T-helper 1 cell treated with Interleukin-12 subunit alpha and Interleukin-12 subunit beta and Interleukin-4 antibody, amounts not matched to agents 30 μg/mL and 1 μg/mL, for 36 hours (primary cell): Measurements from ENCODE around the gene AFG1L.
"Not testable (repeated sequence)": the region's sequence is repeated elsewhere in the genome, so short reads cannot be mapped to it uniquely, and the experiment has no call there.

ENCODE experiments used
- H3K27ac Mint-ChIP-seq: one replicate; pipeline ENCODE4 v1.8.0; 2021; ENCODE audit warnings: mild to moderate bottlenecking, mixed read lengths
- H3K27me3 Mint-ChIP-seq: one replicate; pipeline ENCODE4 v1.8.0; 2021; ENCODE audit warnings: low read depth, mixed read lengths
- H3K36me3 Mint-ChIP-seq: one replicate; pipeline ENCODE4 v1.8.0; 2021; ENCODE audit warnings: low read depth, mixed read lengths
- H3K4me1 Mint-ChIP-seq: one replicate; pipeline ENCODE4 v1.8.0; 2021; ENCODE audit warnings: low read depth, mixed read lengths
- H3K4me3 Mint-ChIP-seq: one replicate; pipeline ENCODE4 v1.8.0; 2021; ENCODE audit warnings: mild to moderate bottlenecking, moderate library complexity, mixed read lengths
- H3K9me3 Mint-ChIP-seq: one replicate; pipeline ENCODE4 v1.8.0; 2021; ENCODE audit warnings: mixed read lengths

The AFG1L gene

DNA sequence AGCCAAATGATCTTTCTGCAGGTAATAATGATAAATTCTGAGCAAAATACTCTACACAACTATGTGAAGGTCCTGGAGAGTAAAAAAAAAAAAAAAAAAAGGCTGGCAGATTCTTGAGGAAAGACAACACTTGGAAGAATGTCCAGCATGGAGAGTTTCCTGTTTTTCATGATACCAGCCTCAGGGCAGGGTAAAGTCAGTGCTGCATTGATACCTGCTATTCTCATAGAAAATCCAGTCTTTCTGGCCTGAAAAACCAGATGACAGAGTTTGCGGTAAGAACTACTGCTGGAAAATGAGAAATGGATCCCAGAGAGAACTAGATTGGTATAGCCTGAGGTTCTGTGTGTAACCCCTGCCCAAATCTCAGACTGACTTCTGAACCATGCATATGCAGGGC, 89.1 kb downstream of the AFG1L start:
- no peak overlapping the region for H3K4me3 Mint-ChIP-seq
- H3K9me3 Mint-ChIP-seq = no peaks in the 10 kb centered on the region
- no peaks in the 10 kb centered on the region for H3K27me3 Mint-ChIP-seq
- H3K4me1 Mint-ChIP-seq = no peaks in the 10 kb centered on the region
- no peaks in the 10 kb centered on the region for H3K36me3 Mint-ChIP-seq
- H3K27ac Mint-ChIP-seq = no peak overlapping the region

DNA sequence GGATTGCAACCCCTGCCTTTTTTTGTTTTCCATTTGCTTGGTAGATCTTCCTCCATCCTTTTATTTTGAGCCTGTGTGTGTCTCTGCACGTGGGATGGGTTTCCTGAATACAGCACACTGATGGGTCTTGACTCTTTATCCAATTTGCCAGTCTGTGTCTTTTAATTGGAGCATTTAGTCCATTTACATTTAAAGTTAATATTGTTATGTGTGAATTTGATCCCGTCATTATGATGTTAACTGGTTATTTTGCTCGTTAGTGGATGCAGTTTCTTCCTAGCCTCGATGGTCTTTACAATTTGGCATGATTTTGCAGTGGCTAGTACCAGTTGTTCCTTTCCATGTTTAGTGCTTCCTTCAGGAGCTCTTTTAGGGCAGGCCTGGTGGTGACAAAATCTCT, 94.3 kb downstream of the AFG1L start:
- not testable (repeated sequence) for H3K27me3 Mint-ChIP-seq, H3K4me1 Mint-ChIP-seq, H3K4me3 Mint-ChIP-seq, H3K36me3 Mint-ChIP-seq, H3K9me3 Mint-ChIP-seq, H3K27ac Mint-ChIP-seq

DNA sequence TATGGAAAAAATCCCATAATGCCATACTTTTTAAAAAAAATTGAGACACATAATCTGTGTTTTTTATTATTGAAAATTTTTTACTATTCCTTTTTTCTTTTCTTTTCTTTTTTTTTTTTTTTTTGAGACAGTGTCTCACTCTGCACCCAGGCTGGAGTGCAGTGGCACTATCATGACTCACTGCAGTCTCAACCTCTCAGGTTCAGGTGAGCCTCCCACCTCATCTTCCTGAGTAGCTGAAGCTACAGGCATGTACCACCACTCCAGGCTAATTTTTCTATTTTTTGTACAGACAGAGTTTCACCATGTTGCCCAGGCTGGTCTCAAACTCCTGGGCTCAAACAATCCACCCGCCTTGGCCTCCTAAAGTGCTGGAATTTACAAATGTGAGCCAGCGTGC, 100.4 kb downstream of the AFG1L start:
- Mint-ChIP-seq H3K27me3 (no peaks in the 10 kb centered on the region), H3K4me3 (no peak overlapping the region), H3K27ac (no peak overlapping the region), H3K9me3 (no peaks in the 10 kb centered on the region), H3K36me3 (no peaks in the 10 kb centered on the region), H3K4me1 (no peaks in the 10 kb centered on the region)

GRCh38 chr6:108403236-108403635, 108.4 kb downstream of the AFG1L start:
- Mint-ChIP-seq H3K9me3 (no peaks in the 10 kb centered on the region), H3K4me3 (no peak overlapping the region), H3K27me3 (no peaks in the 10 kb centered on the region), H3K27ac (no peak overlapping the region), H3K36me3 (no peaks in the 10 kb centered on the region), H3K4me1 (no peaks in the 10 kb centered on the region)

- H3K27me3 Mint-ChIP-seq = peaks cover 3% of the 10 kb centered on the region
- H3K4me1 Mint-ChIP-seq = no peaks in the 10 kb centered on the region
- peaks cover 2% of the 10 kb centered on the region for H3K9me3 Mint-ChIP-seq
- no peaks in the 10 kb centered on the region for H3K36me3 Mint-ChIP-seq
- H3K27ac Mint-ChIP-seq = no peak overlapping the region
- H3K4me3 Mint-ChIP-seq = no peak overlapping the region
Measured at GRCh38 chr6:108406943-108407342, 112.1 kb downstream of the AFG1L start.

DNA sequence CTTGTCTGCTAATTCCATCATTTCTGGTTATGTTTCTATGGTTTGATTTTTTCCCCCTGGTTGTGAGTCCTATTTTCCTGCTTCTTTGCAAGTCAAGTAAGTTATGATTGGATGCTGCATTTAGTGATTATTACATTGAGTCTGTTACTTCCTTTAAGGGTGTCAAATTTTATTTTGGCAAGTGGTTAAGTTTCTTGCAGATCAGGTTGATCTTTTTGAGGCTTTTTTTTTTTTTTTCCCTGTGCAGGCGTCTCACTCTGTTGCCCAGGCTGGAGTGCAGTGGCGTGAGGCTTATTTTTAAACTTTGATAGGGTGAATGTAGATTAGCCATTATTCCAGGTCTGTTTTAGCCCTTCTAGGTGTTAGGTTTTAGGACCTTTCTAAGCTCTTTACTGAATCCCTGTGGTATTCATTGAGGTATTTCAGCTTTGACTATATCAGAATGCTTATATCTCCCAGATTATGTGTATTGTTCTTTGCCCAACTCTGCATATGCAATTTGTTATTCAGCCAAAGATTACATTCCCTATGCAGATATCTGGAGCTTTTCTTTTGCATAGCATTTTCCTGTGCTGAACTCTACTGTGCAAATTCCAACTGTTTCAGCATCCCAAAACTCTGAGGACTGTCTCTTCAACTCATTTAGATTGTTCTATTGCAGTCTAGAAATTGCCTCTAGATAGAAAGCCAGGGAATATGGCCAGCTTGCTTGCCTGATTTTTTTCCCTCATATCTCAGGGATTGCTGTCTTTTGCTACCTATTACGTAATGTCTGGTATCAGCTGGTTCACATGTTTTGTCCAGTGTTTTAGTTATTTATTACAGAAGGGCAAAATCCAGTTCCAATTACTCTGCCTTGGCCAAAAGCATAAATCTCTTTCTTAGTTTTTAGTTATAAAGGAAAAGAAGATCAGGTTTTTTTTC, 113.3 kb downstream of the AFG1L start:
- Mint-ChIP-seq H3K9me3 (peaks cover 10% of the 10 kb centered on the region), H3K4me3 (no peak overlapping the region), H3K27me3 (peaks cover 11% of the 10 kb centered on the region), H3K4me1 (no peaks in the 10 kb centered on the region), H3K27ac (no peak overlapping the region), H3K36me3 (no peaks in the 10 kb centered on the region)

- no peaks in the 10 kb centered on the region for H3K4me1 Mint-ChIP-seq
- no peak overlapping the region for H3K4me3 Mint-ChIP-seq
- peaks cover 17% of the 10 kb centered on the region for H3K27me3 Mint-ChIP-seq
- no peak overlapping the region for H3K27ac Mint-ChIP-seq
- H3K9me3 Mint-ChIP-seq = peaks cover 17% of the 10 kb centered on the region
- no peaks in the 10 kb centered on the region for H3K36me3 Mint-ChIP-seq
Measured at GRCh38 chr6:108408861-108409260, 114.0 kb downstream of the AFG1L start.

DNA sequence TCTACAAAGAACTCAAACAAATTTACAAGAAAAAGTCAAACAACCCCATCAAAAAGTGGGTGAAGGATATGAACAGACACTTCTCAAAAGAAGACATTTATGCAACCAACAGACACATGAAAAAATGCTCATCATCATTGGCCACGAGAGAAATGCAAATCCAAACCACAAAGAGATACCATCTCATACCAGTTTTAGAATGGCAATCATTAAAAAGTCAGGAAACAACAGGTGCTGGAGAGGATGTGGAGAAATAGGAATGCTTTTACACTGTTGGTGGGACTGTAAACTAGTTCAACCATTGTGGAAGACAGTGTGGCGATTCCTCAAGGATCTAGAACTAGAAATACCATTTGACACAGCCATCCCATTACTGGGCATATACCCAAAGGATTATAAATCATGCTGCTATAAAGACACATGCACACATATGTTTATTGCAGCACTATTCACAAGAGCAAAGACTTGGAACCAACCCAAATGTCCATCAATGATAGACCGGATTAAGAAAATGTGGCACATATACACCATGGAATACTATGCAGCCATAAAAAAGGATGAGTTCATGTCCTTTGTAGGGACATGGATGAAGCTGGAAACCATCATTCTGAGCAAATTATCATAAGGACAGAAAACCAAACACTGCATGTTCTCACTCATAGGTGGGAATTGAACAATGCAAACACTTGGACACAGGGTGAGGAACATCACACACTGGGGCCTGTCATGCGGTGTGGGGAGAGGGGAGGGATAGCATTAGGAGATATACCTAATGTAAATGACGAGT, 121.4 kb downstream of the AFG1L start:
- H3K4me1 Mint-ChIP-seq, H3K27ac Mint-ChIP-seq, H3K36me3 Mint-ChIP-seq, H3K4me3 Mint-ChIP-seq: not testable (repeated sequence)
- Mint-ChIP-seq H3K9me3 (peaks cover 27% of the 10 kb centered on the region), H3K27me3 (peaks cover 31% of the 10 kb centered on the region)

DNA sequence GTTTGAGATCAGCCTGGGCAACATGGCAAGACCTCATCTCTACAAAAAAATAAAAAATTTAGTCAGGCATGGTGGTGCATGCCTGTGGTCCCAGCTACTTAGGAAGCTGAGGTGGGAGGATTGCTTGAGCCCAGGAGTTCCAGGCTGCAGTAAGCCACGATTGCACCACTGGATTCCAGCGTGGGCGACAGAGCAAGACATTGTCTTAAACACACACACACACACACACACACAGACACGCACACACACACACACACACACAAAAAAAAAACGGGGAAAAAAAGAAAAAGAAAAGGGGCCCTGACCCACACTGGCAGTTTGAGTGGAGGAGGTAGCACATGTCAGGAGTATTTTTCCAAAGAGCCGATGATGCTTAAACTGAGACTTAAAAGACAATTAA, 122.2 kb downstream of the AFG1L start:
- Mint-ChIP-seq H3K4me3 (no peak overlapping the region), H3K27me3 (peaks cover 30% of the 10 kb centered on the region), H3K9me3 (peaks cover 24% of the 10 kb centered on the region), H3K4me1 (no peaks in the 10 kb centered on the region), H3K27ac (no peak overlapping the region), H3K36me3 (no peaks in the 10 kb centered on the region)

GRCh38 chr6:108419474-108419873, 124.6 kb downstream of the AFG1L start:
- Mint-ChIP-seq H3K27me3 (peaks cover 11% of the 10 kb centered on the region), H3K4me3 (no peak overlapping the region), H3K4me1 (no peaks in the 10 kb centered on the region), H3K9me3 (peaks cover 9% of the 10 kb centered on the region), H3K36me3 (no peaks in the 10 kb centered on the region), H3K27ac (no peak overlapping the region)

GRCh38 chr6:108419934-108420609, 125.2 kb downstream of the AFG1L start:
- H3K4me3 Mint-ChIP-seq = no peak overlapping the region
- no peaks in the 10 kb centered on the region for H3K4me1 Mint-ChIP-seq
- no peaks in the 10 kb centered on the region for H3K36me3 Mint-ChIP-seq
- H3K27me3 Mint-ChIP-seq = peaks cover 13% of the 10 kb centered on the region
- no peak overlapping the region for H3K27ac Mint-ChIP-seq
- H3K9me3 Mint-ChIP-seq = peaks cover 4% of the 10 kb centered on the region

DNA sequence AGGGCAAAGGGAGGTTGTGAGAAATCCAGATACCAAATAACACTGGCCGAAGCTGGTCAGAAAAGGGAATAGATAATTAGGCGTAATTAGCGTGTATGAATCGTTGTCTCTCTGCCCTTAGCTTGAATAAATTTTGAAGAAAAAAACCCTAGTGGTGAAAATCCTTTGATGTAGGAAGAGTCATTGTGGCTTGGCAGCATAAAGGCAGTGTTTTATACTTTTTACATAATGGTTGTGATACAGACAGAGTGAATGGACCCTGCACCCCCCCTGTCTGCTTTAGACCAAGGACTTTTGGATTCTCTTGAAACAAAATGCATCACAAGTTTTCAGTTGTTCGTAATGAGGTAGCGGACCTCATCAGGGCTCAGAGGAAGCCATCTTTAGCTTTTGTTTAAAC, 126.5 kb downstream of the AFG1L start:
- no peak overlapping the region for H3K4me3 Mint-ChIP-seq

GRCh38 chr6:108423982-108424705, 129.3 kb downstream of the AFG1L start:
- Mint-ChIP-seq H3K4me3 (no peak overlapping the region), H3K4me1 (no peaks in the 10 kb centered on the region), H3K36me3 (no peaks in the 10 kb centered on the region), H3K9me3 (no peaks in the 10 kb centered on the region), H3K27me3 (peaks cover 22% of the 10 kb centered on the region), H3K27ac (no peak overlapping the region)

More for the DNA sequence above, 126.5 kb downstream of the AFG1L start:
- no peaks in the 10 kb centered on the region for H3K9me3 Mint-ChIP-seq
- H3K4me1 Mint-ChIP-seq = no peaks in the 10 kb centered on the region
- peaks cover 17% of the 10 kb centered on the region for H3K27me3 Mint-ChIP-seq
- no peak overlapping the region for H3K27ac Mint-ChIP-seq
- no peaks in the 10 kb centered on the region for H3K36me3 Mint-ChIP-seq

- Mint-ChIP-seq H3K27ac (no peak overlapping the region), H3K36me3 (no peaks in the 10 kb centered on the region), H3K4me3 (no peak overlapping the region), H3K9me3 (no peaks in the 10 kb centered on the region), H3K27me3 (peaks cover 22% of the 10 kb centered on the region), H3K4me1 (no peaks in the 10 kb centered on the region)
Measured at GRCh38 chr6:108425428-108425827, 130.6 kb downstream of the AFG1L start.
